Glutamatergic neuron (in vitro differentiated cells): Measurements from ENCODE around the gene HIGD1C. TPM values are rescaled to one million over a fixed set of nuclear protein-coding genes. Genes with fewer than 3 reads are reported as not detected.

Experiments used
- DNase-seq: peaks from one replicate; pipeline ENCODE4 v3.0.0; 2022
- H3K27ac Mint-ChIP-seq: one replicate; pipeline ENCODE4 v1.8.0; 2020; ENCODE audit warnings: mild to moderate bottlenecking, mixed read lengths, inconsistent platforms; ENCODE audit not compliant: unreplicated experiment
- H3K27me3 Mint-ChIP-seq: one replicate; pipeline ENCODE4 v1.8.0; 2020; ENCODE audit warnings: mild to moderate bottlenecking, moderate library complexity, mixed read lengths, inconsistent platforms; ENCODE audit not compliant: unreplicated experiment
- H3K36me3 Mint-ChIP-seq: one replicate; pipeline ENCODE4 v1.8.0; 2020; ENCODE audit warnings: mild to moderate bottlenecking, mixed read lengths, inconsistent platforms; ENCODE audit not compliant: unreplicated experiment
- H3K4me1 Mint-ChIP-seq: one replicate; pipeline ENCODE4 v1.8.0; 2020; ENCODE audit warnings: mild to moderate bottlenecking, low read depth, mixed read lengths, inconsistent platforms; ENCODE audit not compliant: unreplicated experiment
- H3K4me3 Mint-ChIP-seq: one replicate; pipeline ENCODE4 v1.8.0; 2020; ENCODE audit warnings: mild to moderate bottlenecking, mixed read lengths, inconsistent platforms; ENCODE audit not compliant: unreplicated experiment
- H3K9me3 Mint-ChIP-seq: one replicate; pipeline ENCODE4 v1.8.0; 2020; ENCODE audit warnings: mild to moderate bottlenecking, moderate library complexity, mixed read lengths, inconsistent platforms; ENCODE audit not compliant: unreplicated experiment
- total RNA-seq: library from RNA; stranded (reverse); fragmentation: NEBNext Ultra II Directional; extraction: Animal tissue kit (Norgen Biotek cat#: 25700); gene quantifications from one replicate; pipeline ENCODE4 v1.2.1, GENCODE V29; 2021; ENCODE audit not compliant: unreplicated experiment
- TF ChIP-seq, protein P1 (sequence below): fragments of 200-600 bp; sonication (generic); IDR thresholded peaks from one replicate; pipeline ENCODE4 v1.5.0; 2021; ENCODE audit not compliant: partially characterized antibody, unreplicated experiment

Gene HIGD1C
- total RNA-seq, 1 donor from 2014 or later: not detected

DNA sequence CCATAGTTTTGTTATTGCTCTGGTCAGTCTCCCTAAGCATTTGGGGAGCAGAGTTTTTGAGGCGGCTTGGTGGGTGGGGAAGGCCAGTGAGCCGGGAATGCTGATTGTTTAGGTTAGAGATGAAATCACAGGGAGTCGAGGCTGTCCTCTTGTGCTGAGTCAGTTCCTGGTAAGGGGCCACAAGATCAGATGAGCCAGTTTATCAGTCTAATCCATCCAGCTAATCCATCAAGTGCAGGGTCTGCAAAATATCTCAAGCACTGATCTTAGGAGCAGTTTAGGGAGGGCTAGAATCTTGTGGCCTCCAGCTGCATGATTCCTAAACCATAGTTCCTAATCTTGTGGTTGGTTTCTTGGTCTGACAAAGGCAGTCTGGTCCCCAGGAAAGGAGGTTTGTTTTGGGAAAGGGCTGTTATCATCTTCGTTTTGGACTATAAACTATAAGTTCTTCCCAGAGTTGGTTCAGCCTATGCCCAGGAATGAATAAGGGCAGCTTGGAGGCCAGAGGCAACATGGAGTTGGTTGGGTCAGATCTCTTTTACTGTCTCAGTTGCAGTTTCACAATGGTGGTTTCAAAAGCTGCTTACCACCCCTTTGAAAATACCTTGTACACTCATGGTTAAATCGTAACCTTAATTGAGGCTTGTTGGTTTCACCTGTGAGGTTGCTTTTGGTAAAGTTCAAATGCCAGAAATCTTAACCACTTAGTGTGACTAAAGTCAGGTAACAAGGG, 33.6 kb upstream of the HIGD1C start:
- peaks cover 26% of the 10 kb centered on the region for H3K36me3 Mint-ChIP-seq
- no peak overlapping the region for H3K27ac Mint-ChIP-seq
- H3K4me1 Mint-ChIP-seq: peaks cover 1% of the 10 kb centered on the region
- TF ChIP-seq, protein P1, sequence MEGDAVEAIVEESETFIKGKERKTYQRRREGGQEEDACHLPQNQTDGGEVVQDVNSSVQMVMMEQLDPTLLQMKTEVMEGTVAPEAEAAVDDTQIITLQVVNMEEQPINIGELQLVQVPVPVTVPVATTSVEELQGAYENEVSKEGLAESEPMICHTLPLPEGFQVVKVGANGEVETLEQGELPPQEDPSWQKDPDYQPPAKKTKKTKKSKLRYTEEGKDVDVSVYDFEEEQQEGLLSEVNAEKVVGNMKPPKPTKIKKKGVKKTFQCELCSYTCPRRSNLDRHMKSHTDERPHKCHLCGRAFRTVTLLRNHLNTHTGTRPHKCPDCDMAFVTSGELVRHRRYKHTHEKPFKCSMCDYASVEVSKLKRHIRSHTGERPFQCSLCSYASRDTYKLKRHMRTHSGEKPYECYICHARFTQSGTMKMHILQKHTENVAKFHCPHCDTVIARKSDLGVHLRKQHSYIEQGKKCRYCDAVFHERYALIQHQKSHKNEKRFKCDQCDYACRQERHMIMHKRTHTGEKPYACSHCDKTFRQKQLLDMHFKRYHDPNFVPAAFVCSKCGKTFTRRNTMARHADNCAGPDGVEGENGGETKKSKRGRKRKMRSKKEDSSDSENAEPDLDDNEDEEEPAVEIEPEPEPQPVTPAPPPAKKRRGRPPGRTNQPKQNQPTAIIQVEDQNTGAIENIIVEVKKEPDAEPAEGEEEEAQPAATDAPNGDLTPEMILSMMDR: no peak
- no peak overlapping the region for H3K4me3 Mint-ChIP-seq
- peaks cover 2% of the 10 kb centered on the region for H3K9me3 Mint-ChIP-seq
- no peak for DNase-seq
- H3K27me3 Mint-ChIP-seq: no peaks in the 10 kb centered on the region

DNA sequence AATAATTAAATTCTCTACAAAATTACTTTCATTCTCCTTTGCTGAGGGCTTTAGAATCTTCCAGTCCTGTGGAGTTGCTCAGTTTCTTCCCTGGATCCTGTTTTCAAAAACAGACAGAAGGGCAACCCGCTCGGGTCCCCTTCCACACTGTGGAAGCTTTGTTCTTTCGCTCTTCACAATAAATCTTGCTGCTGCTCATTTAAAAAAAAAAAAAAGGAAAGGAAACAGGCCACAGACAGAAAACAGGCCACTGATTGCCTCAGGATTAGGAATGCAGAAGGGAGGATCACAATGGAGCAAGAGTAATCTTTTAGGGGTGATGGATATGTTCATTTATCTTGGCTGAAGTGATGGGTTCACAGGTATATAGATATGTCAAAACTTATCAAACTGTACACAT, 29.5 kb upstream of the HIGD1C start:
- Mint-ChIP-seq H3K36me3 (peaks cover 6% of the 10 kb centered on the region), H3K4me3 (no peak overlapping the region), H3K27me3 (peaks cover 2% of the 10 kb centered on the region), H3K4me1 (peaks cover 15% of the 10 kb centered on the region), H3K9me3 (peaks cover 1% of the 10 kb centered on the region), H3K27ac (no peak overlapping the region)
- no peak for DNase-seq
- TF ChIP-seq, protein P1: no peak

DNA sequence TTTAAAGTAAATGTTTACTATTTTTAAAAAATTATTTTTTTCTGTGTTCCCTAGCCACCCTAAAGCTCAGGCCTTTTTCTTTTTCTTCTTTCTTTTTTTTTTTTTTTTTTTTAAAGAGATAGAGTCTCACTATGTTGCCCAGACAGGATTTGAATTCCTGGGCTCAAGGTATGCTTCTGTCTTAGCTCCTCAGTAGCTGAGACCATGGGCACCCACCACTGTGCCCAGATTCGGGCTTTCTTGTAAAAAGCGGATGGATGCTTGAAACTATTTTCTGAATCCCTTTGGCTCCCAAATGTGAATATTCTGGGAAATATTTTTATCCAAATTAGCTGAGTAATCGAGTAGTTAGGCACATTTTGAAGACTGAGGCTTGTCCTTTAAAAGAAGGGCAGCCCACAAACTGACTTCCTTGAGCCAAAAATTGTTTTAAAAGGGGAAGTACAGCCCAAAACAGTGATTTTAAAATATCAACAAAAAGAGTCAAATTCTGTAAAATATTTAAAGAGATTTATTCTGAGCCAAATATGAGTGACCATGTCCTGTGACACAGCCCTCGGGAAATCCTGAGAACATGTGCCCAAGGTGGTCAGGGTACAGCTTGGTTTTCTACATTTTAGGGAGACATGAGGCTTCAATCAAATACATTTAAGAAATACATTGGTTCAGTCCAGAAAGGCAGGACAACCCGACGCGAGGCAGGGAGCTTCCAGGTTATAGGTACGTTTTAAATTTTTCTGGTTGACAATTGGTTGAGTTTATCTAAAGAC, 28.8 kb upstream of the HIGD1C start:
- peaks cover 2% of the 10 kb centered on the region for H3K27me3 Mint-ChIP-seq
- H3K4me1 Mint-ChIP-seq: peaks cover 15% of the 10 kb centered on the region
- TF ChIP-seq, protein P1: no peak
- H3K9me3 Mint-ChIP-seq: no peaks in the 10 kb centered on the region
- no peak overlapping the region for H3K4me3 Mint-ChIP-seq
- no peak overlapping the region for H3K27ac Mint-ChIP-seq
- H3K36me3 Mint-ChIP-seq: no peaks in the 10 kb centered on the region
- DNase-seq: no peak

DNA sequence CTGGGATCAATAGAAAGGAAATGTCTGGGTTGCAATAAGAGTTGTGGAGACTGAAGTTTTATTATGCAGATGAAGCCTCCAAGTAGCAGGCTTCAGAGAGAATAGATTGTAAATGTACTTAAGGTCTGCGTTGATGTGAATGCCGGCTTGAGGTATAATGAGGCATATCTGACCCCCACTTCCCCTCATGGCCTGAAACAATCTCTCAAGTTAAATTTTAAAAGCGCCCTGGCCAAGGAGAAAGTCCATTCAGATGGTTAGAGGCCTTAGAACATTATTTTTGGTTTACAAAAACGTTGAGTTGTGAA, 28.3 kb upstream of the HIGD1C start:
- Mint-ChIP-seq H3K4me1 (peaks cover 15% of the 10 kb centered on the region), H3K27ac (no peak overlapping the region), H3K27me3 (peaks cover 2% of the 10 kb centered on the region), H3K36me3 (no peaks in the 10 kb centered on the region), H3K9me3 (no peaks in the 10 kb centered on the region), H3K4me3 (no peak overlapping the region)
- no peak for DNase-seq
- TF ChIP-seq, protein P1: no peak
